Activated CD4-positive, CD25-positive, alpha-beta regulatory T cell treated with anti-CD3 and anti-CD28 coated beads, Interleukin-2, amount 50 U/mL, for 16 hours (primary cell): ENCODE results near the gene TPCN1.

Experiments used
- DNase-seq: peaks from one replicate; pipeline ENCODE4 v3.0.0-alpha.2; 2020; ENCODE audit warnings: low read depth, low spot score

Gene TPCN1

GRCh38 chr12:113285679-113286610 lies 64.7 kb downstream of the TPCN1 start:
- no peak for DNase-seq

- DNase-seq, result no peak
These were observed 65.4 kb downstream of the TPCN1 start for GRCh38 chr12:113286712-113287111.

DNA sequence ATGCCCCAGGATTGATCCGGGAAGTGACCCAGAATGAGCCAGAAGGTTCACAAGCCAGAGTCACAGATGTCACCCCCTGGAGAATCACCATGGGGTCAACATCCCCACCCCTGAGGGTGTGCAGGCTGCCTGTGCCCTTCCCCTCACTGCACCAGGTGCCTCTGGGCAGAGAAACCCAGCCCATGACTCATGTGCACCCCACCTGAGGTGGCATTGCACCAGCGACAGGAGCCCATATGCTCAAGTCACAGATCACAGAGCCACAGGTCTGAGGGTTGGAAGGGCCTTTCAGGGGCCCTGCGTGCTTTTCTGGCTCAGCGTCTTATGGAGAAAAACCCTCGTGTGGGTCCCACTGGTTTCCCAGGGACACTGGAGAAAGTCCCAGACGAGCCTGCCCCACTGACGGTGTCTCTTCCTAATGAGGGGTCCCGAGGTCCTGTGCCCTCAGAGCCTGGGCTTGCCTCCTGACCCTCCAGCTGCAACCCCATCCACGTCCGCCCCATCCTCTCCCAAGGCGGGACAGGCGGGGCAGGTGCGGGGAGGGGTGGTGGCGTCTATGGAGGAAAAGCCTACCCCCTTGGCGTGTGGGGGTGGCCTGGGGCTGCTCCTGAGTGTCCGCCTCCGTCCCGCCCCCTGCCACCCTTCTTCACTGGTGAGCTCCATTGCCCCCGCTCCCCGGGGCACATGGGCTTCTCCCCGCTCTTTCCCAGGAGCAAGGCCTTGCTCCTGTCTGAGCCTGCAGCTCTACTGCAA lies 66.1 kb downstream of the TPCN1 start:
- no peak for DNase-seq

- no peak for DNase-seq
These were observed 66.6 kb downstream of the TPCN1 start for GRCh38 chr12:113287899-113288282.

DNA sequence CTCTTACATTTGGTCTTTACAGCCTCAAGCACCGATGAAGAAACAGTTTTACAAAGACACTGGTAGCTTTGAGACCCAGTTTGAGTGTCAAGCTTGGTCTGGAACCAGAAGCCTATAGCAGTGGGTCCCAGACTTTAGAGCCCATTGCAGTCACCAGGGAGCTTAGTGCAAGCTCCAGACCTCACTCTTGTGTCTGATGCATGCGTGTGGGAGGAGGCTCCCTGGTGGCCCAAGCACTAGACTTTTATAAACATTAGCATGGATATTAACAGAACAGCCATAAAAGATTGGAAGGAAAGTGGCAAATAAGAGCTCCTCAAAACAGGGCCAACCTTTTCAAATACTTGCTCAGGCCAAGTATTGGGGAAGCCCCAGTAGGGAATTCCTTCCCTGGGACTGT lies 68.1 kb downstream of the TPCN1 start:
- DNase-seq, result no peak

DNA sequence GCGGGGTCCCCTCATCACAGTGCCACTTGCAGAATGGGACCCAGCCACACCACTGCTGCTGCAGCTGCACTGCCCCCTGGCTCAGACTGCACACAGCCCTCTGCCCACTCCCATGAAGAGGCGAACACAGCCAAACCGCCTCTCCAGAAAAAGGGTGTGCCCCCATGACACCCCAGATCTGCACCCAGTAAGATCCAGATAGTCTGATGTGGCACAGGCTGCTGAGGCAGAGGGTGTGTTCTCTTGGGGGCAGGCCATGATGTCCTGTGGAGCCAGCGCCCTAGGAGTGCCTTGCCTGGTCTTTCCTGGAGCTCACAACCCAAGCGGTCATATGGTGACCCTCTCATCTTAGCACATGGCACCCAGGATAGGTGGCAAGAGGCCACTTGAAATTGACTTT lies 69.2 kb downstream of the TPCN1 start:
- DNase-seq, result no peak

DNA sequence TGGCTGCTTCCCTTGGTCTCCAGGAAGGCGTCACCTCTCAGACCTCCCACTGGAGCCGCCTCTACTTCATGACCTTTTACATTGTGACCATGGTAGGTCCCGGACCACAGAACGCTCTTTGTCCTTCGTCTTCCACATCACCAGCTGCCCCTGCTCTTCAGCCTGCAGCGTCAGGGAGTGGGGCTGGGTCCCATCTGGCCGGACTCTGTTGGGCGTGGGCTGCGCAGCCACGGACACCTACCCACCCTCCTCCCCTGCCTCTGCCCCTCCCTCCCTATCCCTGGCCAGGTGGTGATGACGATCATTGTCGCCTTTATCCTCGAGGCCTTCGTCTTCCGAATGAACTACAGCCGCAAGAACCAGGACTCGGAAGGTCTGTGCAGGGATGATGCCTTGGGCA lies 70.3 kb downstream of the TPCN1 start:
- no peak for DNase-seq

GRCh38 chr12:113292091-113292490 lies 70.8 kb downstream of the TPCN1 start:
- no peak for DNase-seq

GRCh38 chr12:113292547-113292946 lies 71.3 kb downstream of the TPCN1 start:
- no peak for DNase-seq

- no peak for DNase-seq
These were observed 71.8 kb downstream of the TPCN1 start for GRCh38 chr12:113293100-113293499.

GRCh38 chr12:113295886-113296556 lies 74.8 kb downstream of the TPCN1 start:
- no peak for DNase-seq

DNA sequence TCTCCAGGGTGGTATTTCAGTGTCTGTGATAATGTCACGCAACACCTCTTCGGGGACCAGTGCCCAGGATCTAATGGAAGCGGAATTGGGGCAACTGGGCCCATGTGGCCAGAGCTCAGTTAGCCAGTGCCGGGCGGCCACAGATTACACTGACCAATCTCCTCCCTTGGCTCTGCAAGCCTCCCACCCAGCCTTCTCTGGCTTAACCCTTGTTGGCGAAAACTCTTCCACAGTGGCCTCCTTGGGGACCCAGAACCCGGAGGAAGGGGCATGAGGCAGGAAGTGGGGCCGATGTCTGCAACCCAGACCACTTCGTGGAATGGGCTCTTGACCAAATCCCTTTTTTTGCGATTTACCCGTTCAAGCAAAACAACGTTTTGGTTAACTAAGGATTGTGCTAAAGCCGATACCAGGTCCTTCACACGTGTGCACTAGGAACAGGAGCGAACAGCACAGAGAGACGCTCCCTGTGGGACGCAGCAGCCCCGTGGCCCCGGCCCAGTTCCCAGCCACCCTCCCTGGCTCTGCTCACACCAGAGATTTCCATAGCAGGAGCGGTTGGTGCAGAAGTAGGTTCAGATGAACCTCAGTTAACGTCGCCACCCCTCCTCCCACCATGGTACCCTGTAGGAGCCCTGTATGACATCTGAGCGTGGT lies 75.4 kb downstream of the TPCN1 start:
- no peak for DNase-seq

GRCh38 chr12:113297214-113297587 lies 75.9 kb downstream of the TPCN1 start:
- no peak for DNase-seq

DNA sequence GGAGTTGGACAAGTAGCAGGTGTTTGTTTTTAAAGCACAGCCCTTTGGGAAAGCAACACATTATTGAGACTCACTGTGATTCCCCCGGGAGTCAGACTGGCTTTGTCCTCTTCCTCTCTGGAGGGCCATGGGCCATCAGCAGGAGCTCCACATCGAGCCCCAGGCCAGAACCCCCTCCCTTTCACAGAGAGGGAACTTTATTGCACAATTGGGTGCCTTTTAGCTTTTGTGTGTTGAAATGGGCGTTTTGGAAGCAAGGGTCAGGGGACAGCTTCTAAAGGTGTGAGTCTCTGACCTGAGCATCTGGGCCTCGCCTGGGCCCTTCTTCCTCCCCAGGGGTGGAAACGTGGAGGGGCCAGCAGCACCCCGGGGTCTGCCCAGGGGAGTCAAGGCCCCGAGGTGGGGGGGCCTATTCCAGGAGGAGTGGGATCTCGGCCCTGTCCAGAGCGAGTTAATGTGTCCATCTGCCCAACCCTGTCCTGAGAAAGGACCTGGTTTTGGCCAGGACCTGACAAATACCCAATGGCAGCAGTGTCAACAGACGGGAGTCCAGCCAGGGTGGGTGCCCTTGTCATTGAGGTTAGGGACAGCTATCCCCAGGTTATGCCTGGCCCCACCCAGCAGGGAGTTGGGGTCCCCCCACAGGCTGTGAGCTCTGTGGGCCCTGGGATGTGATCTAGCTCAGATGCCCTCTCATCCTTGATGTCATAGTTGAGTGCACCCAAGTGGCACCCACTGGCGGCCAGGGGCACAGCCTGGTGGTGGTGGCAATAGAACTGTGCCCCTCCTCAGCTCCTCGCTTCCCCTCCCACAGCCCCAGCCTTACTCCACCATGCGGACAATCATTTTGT lies 76.6 kb downstream of the TPCN1 start:
- no peak for DNase-seq

DNA sequence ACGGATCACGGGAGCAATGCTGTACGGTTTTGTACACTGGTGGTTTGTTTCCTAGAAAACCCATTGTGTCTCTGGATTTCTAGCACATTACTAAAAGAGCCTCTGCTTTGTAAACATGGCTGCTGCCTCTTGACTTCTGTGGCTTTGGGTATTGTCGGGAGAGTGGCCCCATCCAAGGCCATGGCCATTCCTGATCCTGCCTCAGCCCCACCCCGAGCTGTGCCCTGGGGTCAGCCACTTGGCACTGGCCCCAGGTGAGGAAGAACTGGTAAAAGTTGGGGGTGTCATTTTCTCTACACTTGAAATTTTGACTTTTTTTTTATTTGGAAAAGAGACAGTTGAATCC lies 77.2 kb downstream of the TPCN1 start:
- no peak for DNase-seq

DNA sequence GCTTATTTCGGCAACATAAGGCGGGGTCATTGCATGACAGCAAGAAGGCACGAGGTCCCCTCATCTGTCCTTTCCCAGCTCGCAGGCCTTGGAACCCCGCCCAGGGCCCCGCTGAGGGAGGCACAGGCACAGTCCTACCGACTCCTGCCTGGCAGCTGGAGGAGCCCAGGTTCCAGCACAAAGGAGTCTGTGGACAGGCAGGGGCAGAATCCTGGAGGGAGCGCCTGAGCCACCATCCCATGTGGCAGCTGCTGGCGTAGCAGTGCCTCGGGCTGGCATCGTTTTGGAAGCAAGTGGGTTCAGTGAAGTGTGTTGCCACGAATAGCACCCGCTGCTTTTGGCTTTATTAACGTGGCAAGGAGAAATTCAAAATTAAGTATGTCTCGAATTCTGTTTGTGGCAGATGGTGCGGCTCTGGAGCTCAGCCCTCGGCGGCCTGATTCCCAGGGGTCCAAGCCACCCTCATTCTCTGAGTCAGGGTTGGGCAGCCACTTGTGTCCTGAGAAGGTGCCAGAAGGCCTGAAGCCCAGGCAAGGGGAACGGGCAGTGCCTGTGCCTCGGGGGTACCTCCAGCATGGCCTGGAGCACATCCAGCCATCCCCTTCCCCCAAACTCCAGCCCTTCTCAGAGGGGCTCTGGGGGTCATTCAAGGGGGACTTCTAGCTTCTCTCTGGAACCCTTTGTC lies 77.7 kb downstream of the TPCN1 start:
- DNase-seq, result no peak

DNA sequence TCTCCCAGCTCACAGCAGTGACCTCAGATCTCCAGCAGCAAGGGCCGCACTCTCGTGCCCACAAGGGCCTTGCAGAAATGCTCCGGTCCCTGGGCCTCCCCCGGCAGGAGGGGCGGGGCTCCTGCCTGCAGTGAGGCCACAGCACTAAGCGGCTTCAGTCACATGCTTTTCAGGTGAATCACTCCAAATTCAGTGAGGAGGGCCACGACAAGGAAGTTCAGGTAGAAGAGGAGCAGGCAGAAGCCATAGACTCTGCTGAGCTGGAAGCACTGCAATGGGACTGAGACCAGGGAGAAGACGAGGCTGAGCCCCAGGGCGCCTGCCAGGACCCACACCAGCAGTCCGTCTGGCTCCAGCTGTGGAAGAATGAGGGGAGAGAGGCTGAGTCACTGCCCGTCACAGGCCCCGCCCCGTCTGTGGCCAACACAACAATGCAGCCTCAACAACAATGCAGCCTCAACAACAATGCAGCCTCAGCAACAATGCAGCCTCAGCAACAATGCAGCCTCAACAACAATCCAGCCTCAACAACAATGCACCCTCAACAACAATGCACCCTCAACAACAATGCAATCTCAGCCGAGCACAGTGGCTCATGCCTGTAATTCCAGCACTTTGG lies 78.5 kb downstream of the TPCN1 start:
- DNase-seq, result no peak

GRCh38 chr12:113301811-113302210 lies 80.5 kb downstream of the TPCN1 start:
- DNase-seq, result no peak

DNA sequence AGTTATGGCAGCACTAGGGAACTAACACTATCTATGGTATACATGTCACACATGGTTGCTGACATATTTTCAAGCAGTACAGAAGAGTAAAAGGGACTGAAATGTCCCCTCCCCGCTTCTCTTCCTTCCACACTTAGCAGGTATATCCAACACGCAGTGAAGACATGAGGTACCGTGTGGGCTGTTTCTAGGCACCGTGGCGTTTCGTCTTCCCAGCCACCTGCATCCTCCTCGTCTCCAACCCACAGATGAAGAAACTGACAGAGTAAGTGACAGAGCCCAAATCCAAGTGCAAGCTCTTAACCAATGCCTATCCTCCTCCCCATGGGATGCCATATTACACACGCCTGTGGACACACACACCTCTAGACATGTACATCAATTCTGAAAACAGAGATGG lies 81.2 kb downstream of the TPCN1 start:
- DNase-seq, result no peak
